GM18861 (cell line): ENCODE results near the gene IL3.

Source experiments
- ATAC-seq: cut with Tn5 transposase; IDR thresholded peaks from one replicate; pipeline ENCODE4 v1.9.1; 2021; ENCODE audit not compliant: unreplicated experiment

The IL3 gene

DNA sequence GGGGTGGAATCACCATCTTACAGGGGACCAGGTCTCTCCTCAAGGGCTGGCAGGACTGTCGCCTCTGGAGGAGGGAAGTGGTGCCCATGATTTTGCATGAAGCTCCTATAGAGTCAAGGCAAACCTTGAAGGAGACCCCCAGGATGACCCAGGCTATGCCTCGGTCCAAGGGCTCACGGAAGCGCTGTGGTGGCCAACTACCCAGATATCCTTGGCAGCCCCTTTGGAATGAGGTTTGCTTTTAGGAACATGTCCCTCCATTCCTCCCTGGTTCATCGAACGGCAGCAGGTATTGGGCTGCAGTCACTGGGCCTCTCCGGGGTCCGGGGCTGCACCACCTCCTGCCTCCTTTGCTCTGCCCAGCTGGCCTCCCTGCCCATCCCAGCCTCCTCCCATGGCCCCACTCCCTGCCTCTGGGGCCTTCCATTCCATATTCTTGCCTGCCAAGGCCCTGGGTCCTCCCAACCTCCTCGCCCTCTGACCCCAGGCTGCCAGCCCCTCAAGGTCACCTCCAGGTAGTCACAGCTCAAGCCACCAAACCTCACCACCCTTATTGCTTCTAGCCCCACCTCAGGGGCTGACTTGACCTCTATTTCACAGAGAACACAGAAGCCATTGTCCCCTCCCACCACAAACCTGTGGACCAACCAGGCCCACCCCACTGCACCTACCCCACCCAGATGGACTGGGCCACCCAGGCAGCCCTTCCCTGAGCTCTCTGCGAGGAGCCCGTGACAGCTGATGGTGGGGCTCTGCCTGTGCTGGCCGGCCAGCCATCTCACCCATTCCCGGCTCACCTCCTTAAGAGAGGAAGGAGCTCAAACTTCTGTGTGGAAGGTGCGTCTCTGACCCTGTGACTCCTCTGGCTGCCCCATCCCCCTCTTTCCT is 3.6 kb upstream of the IL3 start:
- no peak for ATAC-seq

DNA sequence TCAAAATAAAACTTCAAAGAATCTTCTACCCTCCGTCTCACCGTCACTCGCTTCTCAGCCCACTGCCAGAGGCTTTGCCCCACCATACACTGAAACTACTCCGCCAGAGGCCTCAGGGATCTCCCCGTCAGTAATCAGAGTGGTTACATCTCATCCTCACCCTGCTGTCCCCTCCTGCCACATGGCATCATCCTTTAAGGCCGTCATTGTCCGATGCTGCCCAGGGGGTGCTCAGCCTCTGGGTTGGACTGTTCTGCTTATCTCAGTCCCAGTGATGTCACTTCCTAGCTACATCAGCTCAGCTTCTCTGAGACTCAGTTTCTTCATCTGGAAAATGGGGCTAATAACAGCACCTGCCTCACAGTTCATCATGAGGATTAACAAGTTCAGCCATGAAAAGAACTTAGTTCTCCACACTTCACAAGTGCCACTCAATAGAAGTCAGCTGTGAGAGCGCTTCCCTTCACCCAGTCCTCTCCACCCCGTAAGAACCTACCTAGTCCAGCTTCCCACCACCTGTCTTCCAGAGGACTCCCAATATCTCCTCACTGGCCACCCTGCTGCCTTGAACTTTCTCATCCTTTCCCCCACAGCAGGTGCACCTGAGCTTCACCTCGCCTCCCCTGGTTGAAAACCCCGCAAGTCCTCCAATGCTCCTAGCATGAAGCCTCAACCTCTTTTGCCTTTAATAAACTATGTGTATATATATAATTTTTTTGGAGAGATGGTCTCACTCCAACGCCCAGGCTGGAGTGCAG is 2.8 kb upstream of the IL3 start:
- ATAC-seq: no peak

DNA sequence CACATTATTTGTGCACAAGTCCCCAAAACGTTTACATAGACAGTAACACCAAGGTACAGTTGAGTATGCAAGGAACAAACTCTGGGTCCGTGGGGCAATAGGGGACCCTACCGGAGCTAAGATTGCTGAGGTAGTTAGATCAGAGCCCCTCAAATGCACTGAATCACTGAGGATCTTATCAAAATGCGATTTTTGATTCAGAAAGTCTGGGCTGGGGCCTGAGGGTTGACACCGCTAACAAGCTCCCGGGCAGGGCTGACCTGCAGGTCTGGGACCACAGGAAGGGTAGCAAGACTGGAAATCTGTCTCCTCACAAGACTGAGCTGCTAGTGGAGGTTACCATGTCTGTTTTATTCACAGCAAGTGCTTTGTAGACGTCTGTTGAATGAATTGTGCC is 1.8 kb upstream of the IL3 start:
- ATAC-seq: no peak

DNA sequence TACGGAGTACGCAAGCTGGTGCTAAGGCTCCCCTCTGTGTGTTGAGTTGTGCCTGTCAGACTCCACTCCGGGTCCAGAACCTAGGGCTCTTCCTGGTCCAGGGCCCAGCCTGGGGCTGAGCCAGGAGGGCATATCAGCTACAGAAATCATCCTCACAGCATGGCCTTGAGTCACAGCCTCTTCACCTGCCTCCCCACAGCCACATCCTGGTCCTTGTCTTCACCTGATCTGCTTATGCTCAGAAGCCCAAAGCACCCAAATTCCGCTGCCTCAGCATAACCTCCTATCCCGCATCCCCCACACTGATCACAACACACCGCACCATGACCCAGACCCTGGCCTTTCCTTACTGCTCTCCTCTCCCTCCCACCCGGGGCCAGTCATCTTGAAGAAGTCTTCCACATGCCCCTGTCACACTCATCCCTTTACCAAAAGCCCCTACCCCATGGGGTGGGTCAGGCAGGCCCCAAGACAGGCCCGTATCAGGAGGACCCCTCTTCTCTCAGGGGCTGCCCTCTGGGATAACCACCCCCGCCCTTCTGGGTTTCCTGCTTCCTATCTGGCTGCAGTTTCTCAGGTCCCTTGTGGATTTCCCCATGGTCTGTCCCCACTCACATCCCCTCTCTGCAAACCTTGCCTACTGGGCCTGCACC is 1.3 kb upstream of the IL3 start:
- ATAC-seq: no peak

DNA sequence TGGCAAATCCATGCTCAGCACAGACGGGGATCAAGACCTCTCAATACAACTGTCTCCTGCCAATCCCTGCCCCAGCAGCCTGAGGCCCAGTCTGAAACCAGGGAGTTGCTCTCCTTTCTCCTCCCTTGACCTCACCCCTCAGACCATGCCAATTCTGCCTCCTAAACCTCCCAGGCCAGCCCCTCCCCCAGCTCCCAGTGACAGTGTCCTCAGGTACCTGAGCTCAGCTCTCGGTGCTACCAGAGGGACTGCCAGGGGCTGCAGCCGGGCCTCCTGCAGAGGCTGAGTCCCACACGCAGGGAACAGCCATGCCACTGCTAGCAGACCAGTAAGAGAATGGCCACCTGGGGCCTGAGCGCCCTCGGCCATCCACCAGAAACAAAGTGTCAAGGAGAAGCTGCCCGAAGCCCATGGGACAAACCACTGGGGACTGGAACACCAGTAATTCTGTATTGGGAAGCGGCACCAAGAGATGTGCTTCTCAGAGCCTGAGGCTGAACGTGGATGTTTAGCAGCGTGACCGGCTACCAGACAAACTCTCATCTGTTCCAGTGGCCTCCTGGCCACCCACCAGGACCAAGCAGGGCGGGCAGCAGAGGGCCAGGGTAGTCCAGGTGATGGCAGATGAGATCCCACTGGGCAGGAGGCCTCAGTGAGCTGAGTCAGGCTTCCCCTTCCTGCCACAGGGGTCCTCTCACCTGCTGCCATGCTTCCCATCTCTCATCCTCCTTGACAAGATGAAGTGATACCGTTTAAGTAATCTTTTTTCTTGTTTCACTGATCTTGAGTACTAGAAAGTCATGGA is 557 bp upstream of the IL3 start:
- ATAC-seq: no peak

DNA sequence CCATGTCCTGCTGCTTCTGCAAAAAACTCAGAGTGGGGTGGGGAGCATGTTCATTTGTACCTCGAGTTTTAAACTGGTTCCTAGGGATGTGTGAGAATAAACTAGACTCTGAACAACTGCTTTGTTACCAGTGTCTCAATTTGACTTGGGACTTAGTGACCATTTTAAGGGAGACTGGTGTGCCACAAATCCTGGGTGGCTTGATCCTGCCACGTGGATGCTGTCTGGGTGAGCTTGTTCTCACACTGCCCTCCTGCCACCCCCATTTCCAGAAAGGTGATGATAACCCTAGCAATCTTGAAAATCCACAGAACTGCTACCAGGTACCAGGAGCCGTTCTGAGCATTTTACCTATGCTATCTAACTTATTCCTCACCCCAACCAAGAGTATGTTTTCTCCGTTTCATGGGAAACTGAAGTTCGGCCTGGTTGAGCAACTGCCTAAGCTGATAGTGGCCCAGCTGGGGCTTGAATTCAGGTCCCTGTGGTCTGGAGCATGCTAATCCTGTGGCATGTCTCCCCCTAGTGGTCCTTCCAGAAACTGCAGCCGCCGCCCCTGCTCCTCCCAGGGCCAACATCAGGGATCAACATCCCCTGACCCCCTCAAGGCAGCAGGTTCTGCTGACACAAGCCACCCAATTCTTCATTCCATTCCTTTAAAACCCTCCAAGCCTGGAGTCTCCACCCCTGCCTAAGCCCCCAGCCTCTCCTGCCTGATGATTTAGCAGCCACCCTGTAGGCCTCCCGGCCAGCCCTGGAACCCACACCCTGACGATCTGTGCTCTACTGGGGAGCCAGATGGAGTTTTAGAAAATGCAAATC is 2.8 kb downstream of the IL3 start:
- ATAC-seq: no peak

DNA sequence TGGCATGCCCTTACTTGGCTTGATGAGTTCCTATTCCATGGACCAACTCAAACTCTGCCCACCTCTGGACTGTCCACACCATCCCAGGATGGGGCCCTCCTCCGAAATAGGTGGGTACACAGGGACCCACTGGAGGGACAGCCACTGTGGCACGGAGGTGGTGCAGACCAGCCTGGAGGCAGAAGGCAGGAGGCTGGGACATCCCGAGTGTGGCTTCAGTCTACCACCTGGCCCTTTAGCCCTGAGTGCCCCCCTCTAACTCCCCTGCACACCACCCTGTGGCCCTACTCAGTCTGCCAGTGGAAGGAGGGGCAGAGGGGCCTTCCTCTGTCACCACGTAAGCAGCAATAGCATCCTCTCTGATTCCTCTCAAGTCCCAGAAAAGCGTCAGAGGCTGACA is 3.7 kb downstream of the IL3 start:
- no peak for ATAC-seq

DNA sequence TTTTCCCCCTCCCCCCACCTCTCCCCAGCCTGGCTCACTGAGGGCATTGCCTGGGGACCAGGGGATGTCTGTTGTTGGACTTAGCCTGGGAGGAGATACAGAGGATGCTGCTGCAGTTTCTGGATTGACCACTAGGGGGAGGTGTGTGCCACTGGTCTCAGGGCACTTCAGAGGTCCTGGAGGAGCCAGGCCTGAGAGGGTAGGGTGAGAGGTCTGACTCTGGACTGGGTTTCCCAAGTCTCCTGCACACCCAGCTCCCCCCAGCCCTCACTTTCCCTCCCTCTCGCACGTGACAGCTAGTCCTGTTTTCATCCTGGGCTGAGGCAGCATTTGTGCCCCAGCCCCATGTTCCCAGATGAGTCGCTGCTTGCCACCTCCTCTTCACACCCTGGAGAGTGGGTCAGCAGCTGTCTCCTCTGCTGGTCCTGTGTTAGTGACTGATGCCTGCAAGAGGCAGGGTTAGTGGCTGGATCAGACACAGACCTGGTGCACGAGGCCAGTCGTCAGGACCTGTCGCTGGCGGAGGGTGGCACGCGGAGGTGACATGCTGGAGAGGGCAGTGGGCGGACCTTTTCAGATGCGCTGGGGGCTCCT is 4.4 kb downstream of the IL3 start:
- ATAC-seq: peak; percentile 65

DNA sequence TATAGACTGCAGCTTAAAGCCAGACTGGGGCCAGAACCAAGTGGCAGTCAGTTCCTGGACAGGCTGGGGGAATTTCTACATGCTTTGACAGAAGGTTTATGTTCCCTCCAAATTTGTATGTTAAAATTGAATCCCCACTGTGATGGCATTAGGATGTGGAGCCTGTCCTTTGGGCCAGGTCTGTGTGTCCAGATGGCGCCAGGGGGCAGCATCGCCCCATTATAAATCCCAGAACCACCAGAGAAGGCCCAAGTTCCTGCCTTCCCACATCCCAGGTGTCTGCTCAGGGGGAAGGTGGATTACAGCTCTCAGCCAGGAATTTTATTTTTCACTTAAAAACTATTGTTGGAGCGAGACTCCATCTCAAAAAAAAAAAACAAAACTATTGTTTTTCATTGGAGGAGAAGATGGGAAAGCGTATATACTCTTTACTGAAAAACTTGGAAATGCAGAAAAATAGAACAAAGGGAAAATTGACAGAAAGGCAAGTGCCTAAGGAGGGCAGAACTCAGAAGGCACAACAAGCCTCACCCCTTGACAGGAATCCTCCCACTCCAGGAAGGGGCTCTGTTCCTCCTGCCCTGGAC is 5.0 kb downstream of the IL3 start:
- no peak for ATAC-seq

DNA sequence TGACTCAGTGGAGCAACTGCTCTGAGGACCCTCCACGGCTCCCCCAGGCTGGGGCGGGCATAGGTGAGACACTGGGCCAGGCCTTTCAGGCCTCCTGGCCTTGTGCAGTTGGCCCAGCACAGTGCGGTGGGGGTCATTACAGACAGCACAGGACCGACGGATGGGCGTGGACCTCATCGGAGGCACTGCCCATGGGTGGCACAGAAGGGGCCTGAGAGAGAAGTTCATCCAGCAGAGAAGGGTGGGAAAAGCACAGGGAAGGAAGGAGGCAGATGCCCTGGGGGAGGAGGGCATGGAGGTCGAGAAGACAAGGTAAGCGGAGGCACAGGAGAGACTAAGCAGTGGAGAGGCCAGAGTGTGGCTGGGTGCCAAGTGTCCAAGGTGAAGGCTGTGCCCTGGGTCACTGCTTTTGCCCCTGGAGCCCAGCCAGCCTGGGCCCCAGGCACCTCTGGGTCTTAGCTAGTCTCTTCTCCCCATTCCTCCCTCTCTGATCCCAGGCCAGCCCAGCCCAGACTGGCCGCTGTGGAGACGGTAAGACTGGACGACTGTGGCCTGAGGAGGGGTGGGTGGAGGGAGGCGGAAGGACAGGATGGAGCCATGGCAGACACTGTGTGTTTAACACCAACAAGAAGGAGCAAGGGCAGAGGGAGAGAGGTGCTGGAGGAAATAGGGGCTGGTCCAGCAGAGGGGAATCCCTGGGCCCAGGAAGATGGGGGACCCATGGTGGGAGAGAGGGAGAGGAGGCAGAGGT is 5.7 kb downstream of the IL3 start:
- ATAC-seq: no peak

DNA sequence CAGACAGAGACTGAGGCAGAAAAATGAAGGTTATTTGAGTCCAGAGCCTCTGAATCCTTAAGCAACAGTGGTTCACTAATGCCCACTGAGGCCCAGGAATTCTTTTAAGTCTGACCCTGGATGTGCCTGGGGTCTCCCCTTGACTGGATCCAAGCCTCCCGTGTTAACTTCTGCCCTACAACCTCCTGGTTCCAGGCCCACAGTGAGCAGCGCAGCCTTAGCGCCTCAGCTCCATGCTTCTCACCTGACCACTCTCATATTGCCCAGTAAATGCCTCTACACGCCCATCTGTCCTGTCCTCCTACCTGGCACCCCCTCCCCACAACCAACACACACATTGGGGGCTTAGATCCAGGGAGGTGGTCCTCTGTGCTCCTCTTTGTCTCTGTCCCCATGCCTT is 6.4 kb downstream of the IL3 start:
- ATAC-seq: no peak

DNA sequence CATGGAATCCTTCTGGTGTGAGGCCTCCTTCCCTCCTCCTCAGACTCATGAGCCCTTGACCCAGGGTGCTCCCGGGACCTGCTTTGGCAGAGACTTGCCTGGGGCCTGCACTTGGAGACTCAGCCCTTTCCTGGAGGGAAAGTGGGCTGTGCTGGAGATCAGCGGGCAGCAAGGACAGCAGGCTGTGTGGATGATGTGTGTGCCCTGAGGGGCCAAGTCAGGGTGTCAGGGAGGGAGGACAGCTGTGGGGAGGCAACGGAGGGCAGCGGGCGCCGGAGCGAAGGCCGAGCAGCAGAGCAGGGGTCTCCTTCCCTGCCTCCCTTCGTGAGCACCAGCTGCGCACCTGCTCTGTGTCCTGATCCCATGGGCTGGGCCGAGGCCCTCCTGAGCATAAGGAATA is 7.0 kb downstream of the IL3 start:
- ATAC-seq: no peak

DNA sequence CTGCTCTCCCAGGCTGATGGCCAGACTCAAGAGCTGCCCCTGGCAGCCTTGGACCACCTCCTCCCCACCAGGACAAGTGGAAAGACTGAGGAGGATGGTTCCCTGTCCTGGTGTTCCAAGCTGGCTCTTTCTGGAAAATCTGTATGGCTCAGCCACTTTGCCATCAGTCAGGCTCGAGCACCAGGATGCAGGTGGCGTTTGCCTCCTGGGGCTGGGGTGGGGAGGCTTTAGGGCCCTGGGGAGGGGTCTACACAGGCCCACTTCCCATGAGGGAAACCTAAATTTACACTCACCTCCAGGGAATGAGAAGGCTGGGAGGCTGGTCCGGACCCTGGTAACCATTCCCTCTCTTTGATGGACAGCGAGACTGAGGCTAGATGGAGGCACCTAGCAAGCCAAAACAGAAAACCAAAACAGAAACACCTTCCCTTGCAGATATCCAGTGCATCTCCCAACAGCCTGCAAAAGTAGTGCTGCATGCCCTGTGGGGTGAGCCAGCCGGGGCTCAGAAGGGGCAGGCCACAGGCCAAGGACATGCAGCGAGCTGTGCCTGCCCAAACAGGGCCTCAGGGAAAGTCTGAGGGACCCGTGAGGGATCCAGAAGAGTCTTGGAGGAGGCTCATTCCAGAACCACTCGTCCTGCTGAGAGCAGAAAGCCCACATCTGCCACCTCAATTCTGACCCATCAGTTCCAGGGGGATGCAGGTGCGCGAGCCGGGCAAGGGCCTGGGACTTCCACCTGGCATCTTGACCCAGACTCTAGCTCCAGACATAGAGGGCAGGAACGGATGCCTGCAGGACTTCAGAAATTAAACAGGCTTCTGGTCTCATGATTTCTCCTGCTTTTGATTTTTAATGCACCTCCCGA is 7.7 kb downstream of the IL3 start:
- ATAC-seq: no peak

DNA sequence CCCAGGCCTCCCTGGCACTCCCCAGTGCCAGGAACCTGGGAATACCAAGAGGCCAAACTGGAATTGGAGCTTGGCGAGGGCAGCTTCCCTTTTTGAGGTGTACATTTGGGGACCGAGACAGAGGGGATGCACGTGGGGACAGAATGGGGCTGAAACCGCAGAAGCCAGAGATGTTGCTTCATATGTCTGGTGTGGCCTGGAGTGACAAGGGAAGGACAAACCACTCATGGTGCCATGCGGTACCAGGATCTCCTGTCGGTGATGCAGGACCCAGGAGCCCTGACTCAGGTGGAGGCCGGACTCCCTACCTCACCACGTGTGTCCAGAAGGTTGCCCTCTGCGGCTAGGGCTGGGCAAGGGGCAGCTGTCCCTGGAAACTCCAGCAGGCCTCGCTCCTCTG is 9.1 kb downstream of the IL3 start:
- no peak for ATAC-seq

DNA sequence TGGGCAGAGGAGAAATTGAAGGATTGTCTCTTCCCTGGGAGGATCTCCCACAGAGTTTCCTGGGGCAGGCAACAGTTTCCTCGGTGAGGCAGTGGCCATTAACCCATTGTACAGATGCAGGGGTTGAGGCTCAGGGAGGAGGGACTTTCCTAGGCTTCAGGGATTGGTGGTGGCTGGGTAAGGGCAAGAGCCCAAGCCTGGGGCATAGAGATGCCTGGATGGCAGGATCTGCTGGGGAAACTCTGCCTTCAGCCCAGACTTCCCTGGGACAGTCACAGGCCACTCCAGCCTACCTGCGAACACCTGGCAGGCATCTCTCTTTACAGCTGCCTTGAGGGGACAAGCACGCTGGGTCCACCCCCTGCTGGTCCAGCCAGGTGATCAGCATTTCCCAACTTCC is 9.5 kb downstream of the IL3 start:
- ATAC-seq: no peak

DNA sequence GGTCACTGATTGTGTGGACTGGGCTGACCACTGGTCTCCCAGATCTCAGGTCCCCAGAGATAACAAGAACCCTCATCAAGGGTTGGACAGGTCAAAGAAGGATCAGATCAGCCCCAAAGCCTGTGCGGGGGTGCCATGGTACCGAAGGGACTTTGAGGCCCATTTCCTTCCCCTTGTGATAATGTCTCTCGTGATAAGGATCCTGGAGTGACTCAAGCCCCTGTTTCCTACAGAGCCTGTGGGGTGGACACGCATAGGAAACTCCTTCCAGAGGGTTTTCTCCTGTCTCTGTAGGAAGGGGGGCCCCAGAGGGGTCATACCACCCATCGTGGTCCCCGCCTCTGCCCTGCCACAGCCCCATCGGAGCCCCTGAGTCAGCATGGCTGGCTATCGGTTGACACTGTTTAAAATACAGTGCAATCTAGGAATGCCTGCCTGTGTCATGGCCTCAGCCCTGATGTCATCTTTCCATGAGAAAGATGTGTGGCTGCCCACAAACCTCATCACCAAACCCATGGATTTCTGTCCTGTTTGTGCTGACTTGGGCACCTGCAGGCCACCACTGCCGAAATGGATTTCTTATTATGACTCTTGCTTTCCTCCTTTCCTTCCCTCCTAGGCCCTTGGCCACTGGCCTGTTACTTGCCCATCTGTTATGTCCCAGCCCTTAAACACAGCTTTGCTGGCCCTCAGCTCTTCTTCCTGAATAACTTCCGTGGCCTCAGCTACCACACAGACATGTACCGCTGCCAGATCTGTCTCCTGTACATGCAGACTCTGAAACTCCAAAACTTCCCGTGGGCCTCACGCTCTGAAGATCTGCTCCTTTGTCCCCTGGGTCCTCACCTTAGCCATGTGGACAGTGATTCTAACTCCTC is 10.2 kb downstream of the IL3 start:
- ATAC-seq: no peak

DNA sequence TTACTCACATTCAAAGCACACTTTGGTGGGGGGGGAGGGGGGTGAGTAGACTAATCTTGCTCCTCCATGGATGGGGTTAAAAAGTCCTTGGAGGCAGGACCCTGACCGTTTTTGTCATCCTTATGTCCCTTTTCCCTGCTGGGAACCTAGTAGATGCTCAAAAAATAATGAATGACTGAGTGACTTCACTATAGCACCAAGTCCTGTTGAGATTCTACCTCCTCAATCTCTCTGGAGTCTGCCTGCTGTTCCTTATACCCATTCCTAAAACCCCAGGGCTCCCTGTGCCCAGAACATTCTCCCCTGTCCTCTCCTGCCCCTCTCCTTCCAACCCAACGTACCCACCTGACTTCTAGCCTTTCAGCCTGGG is 10.9 kb downstream of the IL3 start:
- no peak for ATAC-seq
